NT2/D1 (cell line): ENCODE data around the gene PHF21B.

Experiments used
- YY1 ChIP-seq: IDR thresholded peaks from 2 replicates; pipeline ENCODE4 v1.6.1; 2011; ENCODE audit not compliant: insufficient read length, insufficient read depth
- ZNF274 ChIP-seq: IDR thresholded peaks from 2 replicates; pipeline ENCODE4 v1.6.1; 2011; ENCODE audit warnings: mild to moderate bottlenecking, low read depth, low read length

GRCh38 chr22:44944883-44945601 lies 64.8 kb downstream of the PHF21B start:
- TF ChIP-seq ZNF274 (no peak), YY1 (no peak)
